WTC11 (cell line): ENCODE results near the gene PSEN1. TPM values are rescaled to one million over a fixed set of nuclear protein-coding genes. Genes with fewer than 3 reads are reported as not detected.

Source experiments
- ATAC-seq: fragments of 200-7000 bp; cut with Tn5 transposase; 2 replicates; pipeline ENCODE4 v1.10.0; 2021; ENCODE audit warnings: mild to moderate bottlenecking, moderate library complexity
- CTCF ChIA-PET: fragments of 300-600 bp; sonication (Branson Sonifier 250); formaldehyde crosslinking; loops from one replicate; lab custom pipeline; 2021; ENCODE audit warnings: antibody characterized with exemption; lab: Charles Lee
- POLR2A ChIA-PET: fragments of 350-600 bp; sonication (Branson Sonifier 250); formaldehyde crosslinking; loops from one replicate; lab custom pipeline; 2021; ENCODE audit warnings: antibody characterized with exemption; lab: Charles Lee
- DNase-seq: peaks from one replicate; pipeline ENCODE4 v3.0.0; 2021; ENCODE audit warnings: low spot score
- H3K27ac Mint-ChIP-seq: 2 replicates; pipeline ENCODE4 v1.8.0; 2021; ENCODE audit warnings: mixed read lengths
- H3K27me3 Mint-ChIP-seq: 2 replicates; pipeline ENCODE4 v1.8.0; 2021; ENCODE audit warnings: low read depth, mild to moderate bottlenecking, moderate library complexity, mixed read lengths
- H3K36me3 Mint-ChIP-seq: 2 replicates; pipeline ENCODE4 v1.8.0; 2021; ENCODE audit warnings: mixed read lengths
- H3K4me1 Mint-ChIP-seq: 2 replicates; pipeline ENCODE4 v1.8.0; 2022; ENCODE audit warnings: mixed read lengths
- H3K4me3 Mint-ChIP-seq: 2 replicates; pipeline ENCODE4 v1.8.0; 2021; ENCODE audit warnings: mild to moderate bottlenecking, moderate library complexity, mixed read lengths
- H3K9me3 Mint-ChIP-seq: 2 replicates; pipeline ENCODE4 v1.8.0; 2021; ENCODE audit warnings: mixed read lengths
- ETV6 ChIP-seq: sonication (generic); formaldehyde crosslinking; IDR thresholded peaks from 2 replicates; pipeline ENCODE4 v1.8.1; 2022; ENCODE audit warnings: mild to moderate bottlenecking, missing genetic modification reagents
- FOXP1 ChIP-seq: sonication (generic); formaldehyde crosslinking; IDR thresholded peaks from 2 replicates; pipeline ENCODE4 v1.8.0; 2022; ENCODE audit warnings: missing genetic modification reagents, mild to moderate bottlenecking, moderate library complexity, borderline replicate concordance
- JUN ChIP-seq: sonication (generic); formaldehyde crosslinking; IDR thresholded peaks from 2 replicates; pipeline ENCODE4 v1.8.0; 2023; ENCODE audit warnings: mild to moderate bottlenecking, missing genetic modification reagents
- NR2C2 ChIP-seq: sonication (generic); formaldehyde crosslinking; IDR thresholded peaks from 2 replicates; pipeline ENCODE4 v1.8.0; 2022; ENCODE audit warnings: mild to moderate bottlenecking, missing genetic modification reagents
- SMAD3 ChIP-seq: sonication (generic); formaldehyde crosslinking; IDR thresholded peaks from 2 replicates; pipeline ENCODE4 v1.8.0; 2022; ENCODE audit warnings: missing genetic modification reagents, mild to moderate bottlenecking, borderline replicate concordance
- ZBTB21 ChIP-seq: sonication (generic); formaldehyde crosslinking; IDR thresholded peaks from 2 replicates; pipeline ENCODE4 v1.8.1; 2023; ENCODE audit warnings: mild to moderate bottlenecking, missing genetic modification reagents, borderline replicate concordance
- ZNF121 ChIP-seq: sonication (generic); formaldehyde crosslinking; IDR thresholded peaks from 2 replicates; pipeline ENCODE4 v1.8.0; 2023; ENCODE audit warnings: missing genetic modification reagents
- ZNF219 ChIP-seq: sonication (generic); formaldehyde crosslinking; IDR thresholded peaks from 2 replicates; pipeline ENCODE4 v1.8.0; 2023; ENCODE audit warnings: missing genetic modification reagents, mild to moderate bottlenecking, borderline replicate concordance
- ZNF416 ChIP-seq: fragments of 250-450 bp; sonication (Bioruptor Pico); IDR thresholded peaks from 2 replicates; pipeline ENCODE4 v1.9.0; 2021; ENCODE audit warnings: mild to moderate bottlenecking, inconsistent platforms
- ZNF423 ChIP-seq: fragments of 250-450 bp; sonication (Bioruptor Pico); IDR thresholded peaks from 2 replicates; pipeline ENCODE4 v2.1.2; 2022; ENCODE audit warnings: mild to moderate bottlenecking, moderate library complexity
- total RNA-seq: library from RNA; stranded (reverse); gene quantifications from 3 replicates; pipeline ENCODE4 v1.2.3, GENCODE V29; 2021
- TF ChIP-seq, protein P1 (sequence below): sonication (generic); formaldehyde crosslinking; IDR thresholded peaks from 2 replicates; pipeline ENCODE4 v1.8.1; 2023; ENCODE audit warnings: mild to moderate bottlenecking, moderate library complexity, missing genetic modification reagents
- TF ChIP-seq, protein P2 (sequence below): sonication (generic); formaldehyde crosslinking; IDR thresholded peaks from 2 replicates; pipeline ENCODE4 v1.8.1; 2022; ENCODE audit warnings: mild to moderate bottlenecking, missing genetic modification reagents, moderate library complexity, borderline replicate concordance
- TF ChIP-seq, protein P3 (sequence below): fragments of 200-600 bp; IDR thresholded peaks from 2 replicates; pipeline ENCODE4 v1.8.0; 2022; ENCODE audit warnings: antibody characterized with exemption
- TF ChIP-seq, protein P4 (sequence below): sonication (generic); formaldehyde crosslinking; IDR thresholded peaks from 2 replicates; pipeline ENCODE4 v1.8.1; 2023; ENCODE audit warnings: mild to moderate bottlenecking, missing genetic modification reagents, moderate library complexity
- TF ChIP-seq, protein P5 (sequence below): sonication (generic); formaldehyde crosslinking; IDR thresholded peaks from 2 replicates; pipeline ENCODE4 v1.8.1; 2022; ENCODE audit warnings: mild to moderate bottlenecking, moderate library complexity, missing genetic modification reagents
- TF ChIP-seq, protein P6 (sequence below): fragments of 250-450 bp; sonication (Bioruptor Pico); IDR thresholded peaks from 2 replicates; pipeline ENCODE4 v2.1.2; 2022; ENCODE audit warnings: mild to moderate bottlenecking, moderate library complexity
- TF ChIP-seq, protein P7 (sequence below): sonication (generic); formaldehyde crosslinking; IDR thresholded peaks from 2 replicates; pipeline ENCODE4 v1.8.0; 2023; ENCODE audit warnings: missing genetic modification reagents
- TF ChIP-seq, protein P8 (sequence below): fragments of 250-450 bp; sonication (Bioruptor Pico); IDR thresholded peaks from 2 replicates; pipeline ENCODE4 v1.9.0; 2021; ENCODE audit warnings: mild to moderate bottlenecking
- TF ChIP-seq, protein P9 (sequence below): sonication (generic); formaldehyde crosslinking; IDR thresholded peaks from 2 replicates; pipeline ENCODE4 v1.8.0; 2022; ENCODE audit warnings: mild to moderate bottlenecking, missing genetic modification reagents
- TF ChIP-seq, protein P10 (sequence below): sonication (generic); formaldehyde crosslinking; IDR thresholded peaks from 2 replicates; pipeline ENCODE4 v1.8.1; 2022; ENCODE audit warnings: low read depth, missing genetic modification reagents, borderline replicate concordance
- TF ChIP-seq, protein P11 (sequence below): sonication (generic); formaldehyde crosslinking; IDR thresholded peaks from 2 replicates; pipeline ENCODE4 v1.8.1; 2023; ENCODE audit warnings: mild to moderate bottlenecking, missing genetic modification reagents, moderate library complexity
- TF ChIP-seq, protein P12 (sequence below): sonication (generic); formaldehyde crosslinking; IDR thresholded peaks from 2 replicates; pipeline ENCODE4 v1.8.1; 2023; ENCODE audit warnings: mild to moderate bottlenecking, missing genetic modification reagents

PSEN1 gene
- total RNA-seq, 1 experiment from 2014 or later, result 26.6 TPM

DNA sequence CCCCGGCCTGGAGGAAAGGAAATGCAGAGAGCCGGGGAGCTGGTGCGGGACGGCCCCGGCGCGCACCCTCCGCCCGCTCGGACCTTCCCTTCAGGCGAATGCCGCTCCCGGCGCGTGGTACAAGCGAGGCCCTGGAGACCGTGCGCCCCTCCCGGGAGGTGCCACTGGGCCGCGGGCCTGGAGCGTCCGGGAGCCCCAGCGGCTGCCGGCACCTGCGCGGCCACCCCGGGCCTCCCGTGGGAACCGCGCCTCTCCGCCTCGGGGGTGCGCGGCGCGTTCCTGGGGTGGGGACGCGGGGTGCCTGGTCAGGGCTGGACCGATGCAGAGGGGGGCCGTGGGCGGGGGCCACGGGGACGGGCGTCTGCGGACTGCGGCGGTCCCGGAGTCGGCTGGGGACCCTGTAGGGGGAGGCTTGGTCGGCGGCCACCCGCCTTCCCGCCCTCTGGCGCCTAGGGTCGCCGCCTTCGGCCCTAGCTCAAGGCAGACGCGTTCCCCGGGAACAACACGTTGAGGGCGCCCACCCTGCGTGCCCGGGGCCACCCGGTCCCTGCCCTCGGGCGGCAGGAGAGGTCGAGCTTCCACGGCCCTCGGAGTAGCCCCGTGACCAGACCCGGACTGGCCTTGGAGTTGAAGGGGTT, 101.6 kb downstream of the PSEN1 start:
- Mint-ChIP-seq H3K4me1 (peaks cover 64% of the 10 kb centered on the region), H3K36me3 (no peaks in the 10 kb centered on the region), H3K9me3 (no peaks in the 10 kb centered on the region), H3K4me3 (peak overlapping the region; percentile 75), H3K27me3 (peaks cover 49% of the 10 kb centered on the region), H3K27ac (no peak overlapping the region)
- peak; percentile 50 for DNase-seq
- ChIA-PET CTCF (interaction anchor here (0.6 kb wide), 1 partner anchor 511 kb away, joined by 3 read pairs; no protein-coding TSS in a partner anchor), POLR2A (interaction anchor here (0.6 to 1.2 kb wide), 2 partner anchors 40 to 763 kb away, joined by 3 read pairs; no protein-coding TSS in a partner anchor)
- peak; percentile 7 for ATAC-seq
- TF ChIP-seq, protein P1, sequence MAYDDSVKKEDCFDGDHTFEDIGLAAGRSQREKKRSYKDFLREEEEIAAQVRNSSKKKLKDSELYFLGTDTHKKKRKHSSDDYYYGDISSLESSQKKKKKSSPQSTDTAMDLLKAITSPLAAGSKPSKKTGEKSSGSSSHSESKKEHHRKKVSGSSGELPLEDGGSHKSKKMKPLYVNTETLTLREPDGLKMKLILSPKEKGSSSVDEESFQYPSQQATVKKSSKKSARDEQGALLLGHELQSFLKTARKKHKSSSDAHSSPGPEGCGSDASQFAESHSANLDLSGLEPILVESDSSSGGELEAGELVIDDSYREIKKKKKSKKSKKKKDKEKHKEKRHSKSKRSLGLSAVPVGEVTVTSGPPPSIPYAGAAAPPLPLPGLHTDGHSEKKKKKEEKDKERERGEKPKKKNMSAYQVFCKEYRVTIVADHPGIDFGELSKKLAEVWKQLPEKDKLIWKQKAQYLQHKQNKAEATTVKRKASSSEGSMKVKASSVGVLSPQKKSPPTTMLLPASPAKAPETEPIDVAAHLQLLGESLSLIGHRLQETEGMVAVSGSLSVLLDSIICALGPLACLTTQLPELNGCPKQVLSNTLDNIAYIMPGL (CRISPR knock-in tag), result peak; percentile 36; the same call in 1 of the 2 replicates
- TF ChIP-seq SMAD3 (CRISPR knock-in tag) (no peak), ZBTB21 (CRISPR knock-in tag) (no peak), ZNF219 (CRISPR knock-in tag) (no peak), FOXP1 (CRISPR knock-in tag) (peak; percentile 56; the same call in 1 of the 2 replicates), JUN (CRISPR knock-in tag) (no peak), NR2C2 (no peak), ZNF423 (no peak), ETV6 (CRISPR knock-in tag) (no peak), ZNF416 (CRISPR knock-in tag) (no peak), ZNF121 (no peak)
- TF ChIP-seq, protein P2, sequence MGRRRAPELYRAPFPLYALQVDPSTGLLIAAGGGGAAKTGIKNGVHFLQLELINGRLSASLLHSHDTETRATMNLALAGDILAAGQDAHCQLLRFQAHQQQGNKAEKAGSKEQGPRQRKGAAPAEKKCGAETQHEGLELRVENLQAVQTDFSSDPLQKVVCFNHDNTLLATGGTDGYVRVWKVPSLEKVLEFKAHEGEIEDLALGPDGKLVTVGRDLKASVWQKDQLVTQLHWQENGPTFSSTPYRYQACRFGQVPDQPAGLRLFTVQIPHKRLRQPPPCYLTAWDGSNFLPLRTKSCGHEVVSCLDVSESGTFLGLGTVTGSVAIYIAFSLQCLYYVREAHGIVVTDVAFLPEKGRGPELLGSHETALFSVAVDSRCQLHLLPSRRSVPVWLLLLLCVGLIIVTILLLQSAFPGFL, result no peak
- TF ChIP-seq, protein P3, sequence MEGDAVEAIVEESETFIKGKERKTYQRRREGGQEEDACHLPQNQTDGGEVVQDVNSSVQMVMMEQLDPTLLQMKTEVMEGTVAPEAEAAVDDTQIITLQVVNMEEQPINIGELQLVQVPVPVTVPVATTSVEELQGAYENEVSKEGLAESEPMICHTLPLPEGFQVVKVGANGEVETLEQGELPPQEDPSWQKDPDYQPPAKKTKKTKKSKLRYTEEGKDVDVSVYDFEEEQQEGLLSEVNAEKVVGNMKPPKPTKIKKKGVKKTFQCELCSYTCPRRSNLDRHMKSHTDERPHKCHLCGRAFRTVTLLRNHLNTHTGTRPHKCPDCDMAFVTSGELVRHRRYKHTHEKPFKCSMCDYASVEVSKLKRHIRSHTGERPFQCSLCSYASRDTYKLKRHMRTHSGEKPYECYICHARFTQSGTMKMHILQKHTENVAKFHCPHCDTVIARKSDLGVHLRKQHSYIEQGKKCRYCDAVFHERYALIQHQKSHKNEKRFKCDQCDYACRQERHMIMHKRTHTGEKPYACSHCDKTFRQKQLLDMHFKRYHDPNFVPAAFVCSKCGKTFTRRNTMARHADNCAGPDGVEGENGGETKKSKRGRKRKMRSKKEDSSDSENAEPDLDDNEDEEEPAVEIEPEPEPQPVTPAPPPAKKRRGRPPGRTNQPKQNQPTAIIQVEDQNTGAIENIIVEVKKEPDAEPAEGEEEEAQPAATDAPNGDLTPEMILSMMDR, result no peak
- TF ChIP-seq, protein P4, sequence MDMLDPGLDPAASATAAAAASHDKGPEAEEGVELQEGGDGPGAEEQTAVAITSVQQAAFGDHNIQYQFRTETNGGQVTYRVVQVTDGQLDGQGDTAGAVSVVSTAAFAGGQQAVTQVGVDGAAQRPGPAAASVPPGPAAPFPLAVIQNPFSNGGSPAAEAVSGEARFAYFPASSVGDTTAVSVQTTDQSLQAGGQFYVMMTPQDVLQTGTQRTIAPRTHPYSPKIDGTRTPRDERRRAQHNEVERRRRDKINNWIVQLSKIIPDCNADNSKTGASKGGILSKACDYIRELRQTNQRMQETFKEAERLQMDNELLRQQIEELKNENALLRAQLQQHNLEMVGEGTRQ (CRISPR knock-in tag), result no peak
- TF ChIP-seq, protein P5, sequence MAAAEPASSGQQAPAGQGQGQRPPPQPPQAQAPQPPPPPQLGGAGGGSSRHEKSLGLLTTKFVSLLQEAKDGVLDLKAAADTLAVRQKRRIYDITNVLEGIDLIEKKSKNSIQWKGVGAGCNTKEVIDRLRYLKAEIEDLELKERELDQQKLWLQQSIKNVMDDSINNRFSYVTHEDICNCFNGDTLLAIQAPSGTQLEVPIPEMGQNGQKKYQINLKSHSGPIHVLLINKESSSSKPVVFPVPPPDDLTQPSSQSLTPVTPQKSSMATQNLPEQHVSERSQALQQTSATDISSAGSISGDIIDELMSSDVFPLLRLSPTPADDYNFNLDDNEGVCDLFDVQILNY (CRISPR knock-in tag), result 0 out of 2 replicates have a peak, but pooled peaks have one; percentile 28
- TF ChIP-seq, protein P6, sequence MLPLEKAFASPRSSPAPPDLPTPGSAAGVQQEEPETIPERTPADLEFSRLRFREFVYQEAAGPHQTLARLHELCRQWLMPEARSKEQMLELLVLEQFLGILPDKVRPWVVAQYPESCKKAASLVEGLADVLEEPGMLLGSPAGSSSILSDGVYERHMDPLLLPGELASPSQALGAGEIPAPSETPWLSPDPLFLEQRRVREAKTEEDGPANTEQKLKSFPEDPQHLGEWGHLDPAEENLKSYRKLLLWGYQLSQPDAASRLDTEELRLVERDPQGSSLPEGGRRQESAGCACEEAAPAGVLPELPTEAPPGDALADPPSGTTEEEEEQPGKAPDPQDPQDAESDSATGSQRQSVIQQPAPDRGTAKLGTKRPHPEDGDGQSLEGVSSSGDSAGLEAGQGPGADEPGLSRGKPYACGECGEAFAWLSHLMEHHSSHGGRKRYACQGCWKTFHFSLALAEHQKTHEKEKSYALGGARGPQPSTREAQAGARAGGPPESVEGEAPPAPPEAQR, result no peak
- TF ChIP-seq, protein P7, sequence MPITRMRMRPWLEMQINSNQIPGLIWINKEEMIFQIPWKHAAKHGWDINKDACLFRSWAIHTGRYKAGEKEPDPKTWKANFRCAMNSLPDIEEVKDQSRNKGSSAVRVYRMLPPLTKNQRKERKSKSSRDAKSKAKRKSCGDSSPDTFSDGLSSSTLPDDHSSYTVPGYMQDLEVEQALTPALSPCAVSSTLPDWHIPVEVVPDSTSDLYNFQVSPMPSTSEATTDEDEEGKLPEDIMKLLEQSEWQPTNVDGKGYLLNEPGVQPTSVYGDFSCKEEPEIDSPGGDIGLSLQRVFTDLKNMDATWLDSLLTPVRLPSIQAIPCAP (CRISPR knock-in tag), result no peak
- TF ChIP-seq, protein P8, sequence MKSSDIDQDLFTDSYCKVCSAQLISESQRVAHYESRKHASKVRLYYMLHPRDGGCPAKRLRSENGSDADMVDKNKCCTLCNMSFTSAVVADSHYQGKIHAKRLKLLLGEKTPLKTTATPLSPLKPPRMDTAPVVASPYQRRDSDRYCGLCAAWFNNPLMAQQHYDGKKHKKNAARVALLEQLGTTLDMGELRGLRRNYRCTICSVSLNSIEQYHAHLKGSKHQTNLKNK (CRISPR knock-in tag), result no peak
- TF ChIP-seq, protein P9, sequence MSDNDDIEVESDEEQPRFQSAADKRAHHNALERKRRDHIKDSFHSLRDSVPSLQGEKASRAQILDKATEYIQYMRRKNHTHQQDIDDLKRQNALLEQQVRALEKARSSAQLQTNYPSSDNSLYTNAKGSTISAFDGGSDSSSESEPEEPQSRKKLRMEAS (CRISPR knock-in tag), result no peak
- TF ChIP-seq, protein P10, sequence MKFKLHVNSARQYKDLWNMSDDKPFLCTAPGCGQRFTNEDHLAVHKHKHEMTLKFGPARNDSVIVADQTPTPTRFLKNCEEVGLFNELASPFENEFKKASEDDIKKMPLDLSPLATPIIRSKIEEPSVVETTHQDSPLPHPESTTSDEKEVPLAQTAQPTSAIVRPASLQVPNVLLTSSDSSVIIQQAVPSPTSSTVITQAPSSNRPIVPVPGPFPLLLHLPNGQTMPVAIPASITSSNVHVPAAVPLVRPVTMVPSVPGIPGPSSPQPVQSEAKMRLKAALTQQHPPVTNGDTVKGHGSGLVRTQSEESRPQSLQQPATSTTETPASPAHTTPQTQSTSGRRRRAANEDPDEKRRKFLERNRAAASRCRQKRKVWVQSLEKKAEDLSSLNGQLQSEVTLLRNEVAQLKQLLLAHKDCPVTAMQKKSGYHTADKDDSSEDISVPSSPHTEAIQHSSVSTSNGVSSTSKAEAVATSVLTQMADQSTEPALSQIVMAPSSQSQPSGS, result no peak
- TF ChIP-seq, protein P11, sequence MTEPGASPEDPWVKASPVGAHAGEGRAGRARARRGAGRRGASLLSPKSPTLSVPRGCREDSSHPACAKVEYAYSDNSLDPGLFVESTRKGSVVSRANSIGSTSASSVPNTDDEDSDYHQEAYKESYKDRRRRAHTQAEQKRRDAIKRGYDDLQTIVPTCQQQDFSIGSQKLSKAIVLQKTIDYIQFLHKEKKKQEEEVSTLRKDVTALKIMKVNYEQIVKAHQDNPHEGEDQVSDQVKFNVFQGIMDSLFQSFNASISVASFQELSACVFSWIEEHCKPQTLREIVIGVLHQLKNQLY (CRISPR knock-in tag), result no peak
- TF ChIP-seq, protein P12, sequence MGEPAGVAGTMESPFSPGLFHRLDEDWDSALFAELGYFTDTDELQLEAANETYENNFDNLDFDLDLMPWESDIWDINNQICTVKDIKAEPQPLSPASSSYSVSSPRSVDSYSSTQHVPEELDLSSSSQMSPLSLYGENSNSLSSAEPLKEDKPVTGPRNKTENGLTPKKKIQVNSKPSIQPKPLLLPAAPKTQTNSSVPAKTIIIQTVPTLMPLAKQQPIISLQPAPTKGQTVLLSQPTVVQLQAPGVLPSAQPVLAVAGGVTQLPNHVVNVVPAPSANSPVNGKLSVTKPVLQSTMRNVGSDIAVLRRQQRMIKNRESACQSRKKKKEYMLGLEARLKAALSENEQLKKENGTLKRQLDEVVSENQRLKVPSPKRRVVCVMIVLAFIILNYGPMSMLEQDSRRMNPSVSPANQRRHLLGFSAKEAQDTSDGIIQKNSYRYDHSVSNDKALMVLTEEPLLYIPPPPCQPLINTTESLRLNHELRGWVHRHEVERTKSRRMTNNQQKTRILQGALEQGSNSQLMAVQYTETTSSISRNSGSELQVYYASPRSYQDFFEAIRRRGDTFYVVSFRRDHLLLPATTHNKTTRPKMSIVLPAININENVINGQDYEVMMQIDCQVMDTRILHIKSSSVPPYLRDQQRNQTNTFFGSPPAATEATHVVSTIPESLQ (CRISPR knock-in tag), result no peak
